Common myeloid progenitor, CD34-positive (primary cell): Measurements from ENCODE around the gene ZNF669.

Experiments
- CTCF ChIA-PET: fragments of 350-600 bp; sonication (Branson Sonifier 250); formaldehyde crosslinking; loops from one replicate; lab custom pipeline; 2021; ENCODE audit warnings: antibody characterized with exemption; lab: Charles Lee
- POLR2A ChIA-PET: fragments of 350-600 bp; sonication (Branson Sonifier 250); formaldehyde crosslinking; loops from one replicate; lab custom pipeline; 2021; ENCODE audit warnings: antibody characterized with exemption; lab: Charles Lee
- DNase-seq, 3 donors: peaks; one replicate each; pipeline versions ENCODE4 v3.0.0 to v3.0.0-alpha.2; 2013
- H3K27ac ChIP-seq, 2 experiments: 1 replicate in 1 of 2; 2 replicates in 1 of 2; pipeline ENCODE4 v1.7.0; 2013; ENCODE audit warnings: inconsistent platforms in 2 of 2, low read length in 2 of 2, mild to moderate bottlenecking in 2 of 2, low read depth in 1 of 2, moderate library complexity in 1 of 2; ENCODE audit not compliant: severe bottlenecking in 2 of 2, insufficient read depth in 1 of 2, poor library complexity in 1 of 2
- H3K27me3 ChIP-seq, 5 experiments: replicated peaks in 2 of 5; 1 replicate in 3 of 5; 2 replicates in 2 of 5; pipeline versions ENCODE4 v1.6.1 to v1.7.0; 2013; ENCODE audit warnings: low read length in 4 of 5, mild to moderate bottlenecking in 2 of 5, moderate library complexity in 2 of 5, inconsistent platforms in 1 of 5; ENCODE audit not compliant: insufficient read depth in 5 of 5, control insufficient read depth in 4 of 5
- H3K36me3 ChIP-seq, 4 experiments: 1 replicate in 2 of 4; 2 replicates in 2 of 4; pipeline versions ENCODE4 v1.6.1 to v1.7.0; 2013; ENCODE audit warnings: low read length in 3 of 4, control low read depth in 1 of 4, mild to moderate bottlenecking in 1 of 4; ENCODE audit not compliant: control insufficient read depth in 4 of 4, insufficient read depth in 4 of 4
- H3K4me1 ChIP-seq, 4 experiments: 1 replicate in 3 of 4; 2 replicates in 1 of 4; pipeline versions ENCODE4 v1.6.1 to v1.7.1; 2013; ENCODE audit warnings: low read length in 3 of 4, mild to moderate bottlenecking in 3 of 4, control low read depth in 1 of 4, inconsistent platforms in 1 of 4, moderate library complexity in 1 of 4; ENCODE audit not compliant: control insufficient read depth in 4 of 4, insufficient read depth in 4 of 4; ENCODE audit errors: control extremely low read depth in 1 of 4
- H3K4me3 ChIP-seq, 7 experiments: 1 replicate in 4 of 7; 2 replicates in 3 of 7; pipeline versions ENCODE4 v1.5.1 to v1.7.0; 2013; ENCODE audit warnings: mild to moderate bottlenecking in 7 of 7, low read length in 6 of 7, moderate library complexity in 6 of 7, inconsistent platforms in 2 of 7, low read depth in 2 of 7, control low read depth in 1 of 7; ENCODE audit not compliant: insufficient read depth in 4 of 7, control insufficient read depth in 1 of 7; ENCODE audit errors: extremely low read depth in 1 of 7
- H3K9me3 ChIP-seq, 5 experiments: 1 replicate in 4 of 5; 2 replicates in 1 of 5; pipeline versions ENCODE4 v1.6.1 to v1.7.1; 2013; ENCODE audit warnings: low read length in 4 of 5, mild to moderate bottlenecking in 2 of 5, inconsistent platforms in 1 of 5, low read depth in 1 of 5, moderate library complexity in 1 of 5; ENCODE audit not compliant: control insufficient read depth in 4 of 5, insufficient read depth in 2 of 5; ENCODE audit errors: control extremely low read depth in 1 of 5
- WGBS: methylation state at CpG from one replicate; pipeline ENCODE4 v1.1.5; 2013; ENCODE audit not compliant: insufficient coverage; 5-methylcytosine and 5-hydroxymethylcytosine counted together

ZNF669 gene

DNA sequence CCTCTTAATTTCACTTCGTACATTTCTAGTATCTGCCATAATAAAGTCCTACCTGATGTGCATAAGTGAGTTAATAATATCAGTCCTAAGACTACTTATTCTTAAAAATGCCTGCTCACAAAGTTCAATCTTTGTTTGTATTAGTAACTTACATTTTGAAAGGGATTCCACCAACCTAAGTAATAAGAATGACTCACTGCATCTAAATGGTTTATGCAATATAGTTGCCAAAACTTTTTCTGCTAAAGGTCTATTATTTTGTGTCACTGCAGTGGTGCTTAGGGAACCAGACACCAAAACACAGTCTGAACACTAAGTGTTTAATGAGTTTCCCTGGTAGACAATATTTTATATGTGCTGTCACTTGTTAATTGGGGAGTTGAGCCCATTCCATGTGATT lies 1.8 kb downstream of the ZNF669 start:
- WGBS: no CpG with 5 or more reads among the region's 1 CpG
- no peak for DNase-seq
- H3K36me3 ChIP-seq: peaks cover 21 to 46% (median 37%) of the 10 kb centered on the region in 4 experiments
- CTCF ChIA-PET: no interaction called here
- H3K9me3 ChIP-seq: peaks cover 11 to 58% (median 14%) of the 10 kb centered on the region in 5 experiments
- no peak overlapping the region for H3K27ac ChIP-seq
- peaks cover 0 to 10% (median 6%) of the 10 kb centered on the region in 4 experiments for H3K4me1 ChIP-seq
- H3K4me3 ChIP-seq: peak overlapping the region in 1 of 7 experiments; percentile 94
- POLR2A ChIA-PET: no interaction called here
- H3K27me3 ChIP-seq: no peaks in the 10 kb centered on the region

DNA sequence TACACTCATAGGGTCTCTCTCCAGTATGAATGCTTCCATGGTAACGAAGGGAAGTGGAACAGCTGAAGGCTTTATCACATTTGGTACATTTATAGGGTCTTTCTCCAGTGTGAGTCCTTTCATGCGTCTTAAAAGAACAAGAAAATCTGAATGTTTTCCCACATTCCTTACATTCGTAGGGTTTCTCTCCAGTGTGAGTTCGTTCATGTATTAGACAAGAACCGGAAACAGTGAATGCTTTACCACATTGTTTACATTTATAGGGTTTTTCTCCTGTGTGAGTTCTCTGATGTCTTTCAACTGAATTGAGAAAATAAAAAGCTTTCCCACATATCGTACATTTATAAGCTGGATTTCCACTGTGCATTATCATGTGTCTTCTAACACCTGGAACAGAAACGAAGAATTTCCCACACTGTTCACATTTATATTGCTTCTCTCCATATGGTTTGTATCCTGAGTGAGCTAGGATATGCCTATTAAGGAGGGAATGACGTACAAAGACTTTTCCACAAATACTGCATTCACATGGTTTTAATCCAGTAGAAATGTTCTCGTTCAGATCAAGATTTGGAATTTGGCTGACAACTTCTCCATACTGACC lies 3.4 kb downstream of the ZNF669 start:
- peaks cover 11 to 66% (median 25%) of the 10 kb centered on the region in 5 experiments for H3K9me3 ChIP-seq
- peak overlapping the region in 1 of 7 experiments; percentile 31 for H3K4me3 ChIP-seq
- H3K27ac ChIP-seq: no peak overlapping the region
- DNase-seq: no peak
- CTCF ChIA-PET: interaction anchor here (0.6 to 1.1 kb wide), 3 partner anchors 8 to 21 kb away, joined by 3 read pairs; no protein-coding TSS in a partner anchor
- H3K4me1 ChIP-seq: peaks cover 0 to 10% (median 6%) of the 10 kb centered on the region in 4 experiments
- POLR2A ChIA-PET: interaction anchor here (0.7 kb wide), 1 partner anchor 487 kb away, joined by 3 read pairs; the partner anchor contains the start of gene OR2G2
- no peaks in the 10 kb centered on the region for H3K27me3 ChIP-seq
- peaks cover 27 to 55% (median 46%) of the 10 kb centered on the region in 4 experiments for H3K36me3 ChIP-seq
- 97% methylated on average over 4 of the region's 9 CpGs for WGBS

DNA sequence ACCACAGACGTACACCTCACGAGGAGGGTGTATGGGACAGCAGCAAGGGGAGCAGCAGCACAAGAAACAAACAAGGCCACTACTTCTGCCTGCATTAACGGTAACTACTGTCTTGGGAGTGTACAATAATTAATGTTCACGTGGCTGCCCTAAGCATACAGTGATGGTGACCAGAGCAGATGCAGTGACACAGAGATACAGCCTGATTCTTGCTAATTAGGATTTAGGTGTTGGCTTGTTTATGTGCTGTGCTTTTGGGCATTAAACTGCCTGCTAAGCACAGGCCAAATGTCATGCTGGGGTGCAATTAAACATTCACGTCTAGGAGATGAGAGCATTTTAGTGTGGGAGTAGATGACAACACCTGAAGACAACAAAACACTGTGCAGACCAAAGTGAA lies 7.2 kb downstream of the ZNF669 start:
- ChIA-PET POLR2A (no interaction called here), CTCF (no interaction called here)
- Histone ChIP-seq H3K36me3 (peaks cover 27 to 50% (median 39%) of the 10 kb centered on the region in 4 experiments), H3K4me1 (no peaks in the 10 kb centered on the region), H3K27ac (no peak overlapping the region), H3K9me3 (peaks cover 11 to 60% (median 31%) of the 10 kb centered on the region in 5 experiments), H3K27me3 (no peaks in the 10 kb centered on the region), H3K4me3 (no peak overlapping the region)
- no peak for DNase-seq
- 100% methylated on average over 5 of the region's 5 CpGs for WGBS

DNA sequence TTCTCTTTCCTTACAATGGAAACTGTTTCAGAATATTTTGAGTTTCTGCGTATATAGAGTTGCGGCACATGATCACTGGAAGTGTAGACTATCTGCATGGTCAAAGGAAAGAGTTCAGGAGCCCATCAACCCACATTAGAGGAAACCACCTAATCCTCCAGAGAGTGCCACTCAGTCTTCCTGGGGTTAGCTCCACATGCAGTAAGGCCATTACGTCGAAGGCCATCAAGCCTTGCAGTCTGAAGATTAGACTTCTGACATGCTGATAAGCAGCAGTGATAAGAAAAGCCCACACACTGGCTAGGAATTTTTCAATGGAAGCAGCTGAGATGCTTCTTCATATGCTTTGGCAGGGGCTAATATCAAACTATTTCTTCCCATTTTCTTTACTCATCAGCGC lies 7.6 kb downstream of the ZNF669 start:
- CTCF ChIA-PET: no interaction called here
- peaks cover 11 to 56% (median 30%) of the 10 kb centered on the region in 5 experiments for H3K9me3 ChIP-seq
- 95% methylated on average over 5 of the region's 5 CpGs for WGBS

DNA sequence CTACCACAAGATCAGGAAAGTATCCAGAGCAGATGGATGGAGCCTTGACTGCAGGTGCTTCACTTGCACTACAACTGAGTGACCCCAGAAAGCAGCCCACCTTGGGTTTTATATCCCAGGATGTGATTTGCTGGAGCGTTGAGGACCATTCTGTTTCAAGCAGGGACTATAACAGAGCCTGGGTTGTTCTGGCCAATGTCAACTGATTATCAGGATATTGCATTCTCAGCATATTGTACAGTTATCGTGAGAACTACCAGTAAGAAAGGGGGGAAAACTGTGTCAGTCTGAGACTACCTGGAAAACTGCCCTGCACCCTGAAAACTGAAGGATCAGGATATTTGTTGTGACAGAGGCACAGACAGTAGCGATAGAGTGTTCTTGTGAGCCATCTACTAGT lies 8.0 kb downstream of the ZNF669 start:
- Histone ChIP-seq H3K27ac (no peak overlapping the region), H3K27me3 (no peaks in the 10 kb centered on the region), H3K9me3 (peaks cover 9 to 52% (median 28%) of the 10 kb centered on the region in 5 experiments), H3K4me3 (no peak overlapping the region), H3K4me1 (no peaks in the 10 kb centered on the region), H3K36me3 (peaks cover 22 to 42% (median 31%) of the 10 kb centered on the region in 4 experiments)
- WGBS: 100% methylated on average over 3 of the region's 3 CpGs
- no peak for DNase-seq
- ChIA-PET POLR2A (no interaction called here), CTCF (no interaction called here)

More for the DNA sequence above, 7.6 kb downstream of the ZNF669 start:
- Histone ChIP-seq H3K4me1 (no peaks in the 10 kb centered on the region), H3K36me3 (peaks cover 26 to 46% (median 35%) of the 10 kb centered on the region in 4 experiments), H3K4me3 (no peak overlapping the region), H3K27me3 (no peaks in the 10 kb centered on the region), H3K27ac (no peak overlapping the region)
- POLR2A ChIA-PET: no interaction called here
- DNase-seq: no peak

DNA sequence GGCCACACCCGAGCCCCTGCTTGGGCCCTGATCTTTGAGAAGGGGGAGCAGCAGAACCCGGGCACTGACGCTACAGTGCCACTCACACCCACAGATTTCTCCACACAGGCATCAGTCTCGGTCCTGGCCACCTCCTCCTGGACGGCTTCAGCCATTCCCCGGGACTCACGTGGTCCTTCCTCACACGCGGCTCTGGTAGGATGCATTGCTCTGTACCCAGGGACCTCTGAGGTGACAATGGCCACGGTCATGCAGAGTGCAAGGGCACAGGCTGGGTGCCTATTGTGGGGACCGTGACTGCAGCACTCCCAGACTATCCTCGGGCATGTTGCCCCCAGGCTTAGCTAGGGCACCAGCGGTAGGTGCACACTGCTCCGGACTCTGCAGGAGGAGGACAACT lies 13.7 kb downstream of the ZNF669 start:
- Histone ChIP-seq H3K27me3 (no peaks in the 10 kb centered on the region), H3K4me3 (no peak overlapping the region), H3K36me3 (no peaks in the 10 kb centered on the region), H3K4me1 (no peaks in the 10 kb centered on the region), H3K9me3 (peaks cover 0 to 7% (median 5%) of the 10 kb centered on the region in 5 experiments), H3K27ac (no peak overlapping the region)
- ChIA-PET POLR2A (no interaction called here), CTCF (no interaction called here)
- no peak for DNase-seq
- 98% methylated on average over 12 of the region's 14 CpGs for WGBS

DNA sequence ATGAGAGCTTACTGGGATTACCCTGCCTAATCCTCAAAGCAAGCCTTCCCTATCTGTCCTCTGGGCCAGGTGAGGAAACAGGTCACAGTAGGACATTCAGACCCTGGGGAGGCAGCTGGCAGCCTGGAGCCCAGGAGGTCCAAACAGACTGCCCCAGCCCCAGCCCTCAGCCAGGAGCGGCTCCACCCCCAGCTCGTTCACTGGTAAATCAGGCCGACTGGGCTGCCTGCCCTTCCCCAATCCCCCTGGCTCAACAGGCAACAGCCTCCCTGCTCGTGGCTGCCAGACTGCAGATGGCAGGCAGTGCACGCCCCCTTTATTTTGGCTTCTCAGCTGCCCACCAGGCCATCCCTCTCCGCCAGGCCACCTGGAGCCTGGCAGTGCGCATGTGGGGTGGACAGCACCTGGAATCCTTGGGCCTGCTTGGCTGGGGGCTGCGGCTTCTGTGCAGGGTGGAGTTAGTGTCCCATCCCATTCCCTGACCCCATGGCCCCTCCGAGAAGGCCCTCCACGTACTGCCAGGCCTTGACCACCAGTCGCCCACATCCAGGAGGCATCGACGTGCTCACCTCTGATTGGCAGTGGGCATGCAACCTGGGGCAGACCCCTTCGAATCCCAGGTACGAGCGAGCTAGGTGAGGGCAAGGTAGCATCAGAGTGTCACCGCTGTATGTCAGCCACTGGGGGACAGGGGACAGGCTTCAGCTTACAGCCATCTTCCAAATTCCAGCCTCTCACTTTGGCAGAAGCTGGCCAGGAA lies 14.4 kb downstream of the ZNF669 start:
- no peaks in the 10 kb centered on the region for H3K27me3 ChIP-seq
- no peak overlapping the region for H3K4me3 ChIP-seq
- H3K9me3 ChIP-seq: peaks cover 0 to 5% (median 4%) of the 10 kb centered on the region in 5 experiments
- CTCF ChIA-PET: no interaction called here
- no peak for DNase-seq
- POLR2A ChIA-PET: no interaction called here
- 95% methylated on average over 14 of the region's 17 CpGs for WGBS
- H3K36me3 ChIP-seq: no peaks in the 10 kb centered on the region
- no peaks in the 10 kb centered on the region for H3K4me1 ChIP-seq
- no peak overlapping the region for H3K27ac ChIP-seq
